Measurements from ENCODE around the gene ME3. TPM values are rescaled to one million over a fixed set of nuclear protein-coding genes. Genes with fewer than 3 reads are reported as not detected.

ME3 gene
- total and polyA plus RNA-seq, 4 donors, result 1.4 to 7.2 (median 2.3) TPM

- TF ChIP-seq EGR1 (IDR thresholded peaks at IDR 0.05; ENCODE audit: low read depth in 2 of 2) (no peak), CTCF (IDR thresholded peaks at IDR 0.05; ENCODE audit: low read depth, low read length, missing input control) (no peak)
Measured at GRCh38 chr11:86666193-86666592, 6.2 kb downstream of the ME3 start (continued).

- DNase-seq (ENCODE audit: low spot score), result no peak
- Histone ChIP-seq H3K9me3 (ENCODE audit: control insufficient read depth in 4 of 4, low read length in 3 of 4) (no peaks in the 10 kb centered on the region), H3K36me3 (ENCODE audit: control insufficient read depth in 4 of 4, insufficient read depth in 3 of 4, low read depth in 1 of 4, low read length in 3 of 4) (no peaks in the 10 kb centered on the region), H3K27ac (ENCODE audit: low read depth in 1 of 2, low read length in 2 of 2) (no peak overlapping the region), H3K9ac (ENCODE audit: low read depth in 1 of 2, low read length in 2 of 2) (no peak overlapping the region), H3K27me3 (ENCODE audit: control insufficient read depth in 4 of 4, insufficient read depth in 4 of 4, low read length in 3 of 4) (no peaks in the 10 kb centered on the region), H3K4me1 (ENCODE audit: control insufficient read depth in 4 of 4, insufficient read depth in 4 of 4, low read length in 3 of 4) (no peaks in the 10 kb centered on the region), H3K4me3 (ENCODE audit: low read depth in 1 of 3, low read length in 3 of 3) (no peak overlapping the region)
- WGBS, result 95% methylated on average over 3 of the region's 3 CpGs
- no peak for TF ChIP-seq NR2F2 (IDR thresholded peaks at IDR 0.05)
- TF ChIP-seq EGR1 (IDR thresholded peaks at IDR 0.05; ENCODE audit: low read depth in 2 of 2), result no peak
- TF ChIP-seq SP1 (IDR thresholded peaks at IDR 0.05), result no peak
- no peak for TF ChIP-seq FOXA2 (IDR thresholded peaks at IDR 0.05)
- no peak for TF ChIP-seq HNF4G (IDR thresholded peaks at IDR 0.05)
- TF ChIP-seq YY1 (IDR thresholded peaks at IDR 0.05), result no peak
- TF ChIP-seq RXRA (IDR thresholded peaks at IDR 0.05), result no peak
- TF ChIP-seq REST (IDR thresholded peaks at IDR 0.05), result no peak
- TF ChIP-seq ATF3 (IDR thresholded peaks at IDR 0.05), result no peak
- no peak for TF ChIP-seq HNF4A (conservative IDR thresholded peaks at IDR 0.05)
- TF ChIP-seq TAF1 (conservative IDR thresholded peaks at IDR 0.05), result no peak
Measured at GRCh38 chr11:86664930-86665329, 7.5 kb downstream of the ME3 start.

- no peaks in the 10 kb centered on the region for H3K9me3 ChIP-seq (ENCODE audit: control insufficient read depth in 4 of 4, low read length in 3 of 4)
- no peak overlapping the region for H3K27ac ChIP-seq (ENCODE audit: low read depth in 1 of 2, low read length in 2 of 2)
- no peak for DNase-seq (ENCODE audit: low spot score)
- WGBS, result 78% methylated on average over 4 of the region's 4 CpGs
- no peak overlapping the region for H3K4me3 ChIP-seq (ENCODE audit: low read depth in 1 of 3, low read length in 3 of 3)
- H3K27me3 ChIP-seq (ENCODE audit: control insufficient read depth in 4 of 4, insufficient read depth in 4 of 4, low read length in 3 of 4), result no peaks in the 10 kb centered on the region
- no peaks in the 10 kb centered on the region for H3K36me3 ChIP-seq (ENCODE audit: control insufficient read depth in 4 of 4, insufficient read depth in 3 of 4, low read depth in 1 of 4, low read length in 3 of 4)
- H3K4me1 ChIP-seq (ENCODE audit: control insufficient read depth in 4 of 4, insufficient read depth in 4 of 4, low read length in 3 of 4), result no peaks in the 10 kb centered on the region
- TF ChIP-seq FOXA1 (IDR thresholded peaks at IDR 0.05) (no peak), ZBTB33 (IDR thresholded peaks at IDR 0.05) (no peak), TAF1 (conservative IDR thresholded peaks at IDR 0.05) (no peak), JUND (IDR thresholded peaks at IDR 0.05) (no peak), EGR1 (IDR thresholded peaks at IDR 0.05; ENCODE audit: low read depth in 2 of 2) (no peak), YY1 (IDR thresholded peaks at IDR 0.05) (no peak), NR2F2 (IDR thresholded peaks at IDR 0.05) (peak; percentile 33), FOXA2 (IDR thresholded peaks at IDR 0.05) (no peak), RAD21 (IDR thresholded peaks at IDR 0.05) (no peak)
- no peak overlapping the region for H3K9ac ChIP-seq (ENCODE audit: low read depth in 1 of 2, low read length in 2 of 2)
Measured at GRCh38 chr11:86663761-86664160, 8.7 kb downstream of the ME3 start.

Measured in liver (tissue), 9 donors.